ENCODE results near the gene PPP5C. TPM values are rescaled to one million over a fixed set of nuclear protein-coding genes. Genes with fewer than 3 reads are reported as not detected.
"Not testable (repeated sequence)": the region's sequence is repeated elsewhere in the genome, so short reads cannot be mapped to it uniquely, and the experiment has no call there.

The PPP5C gene
- total RNA-seq, 1 experiment from 2014 or later, result 124 TPM

- no peaks in the 10 kb centered on the region for H3K36me3 Mint-ChIP-seq (ENCODE audit: insufficient read depth, unreplicated experiment)
These were observed 29.5 kb upstream of the PPP5C start for GRCh38 chr19:46317339-46317738.

GRCh38 chr19:46319613-46320012, 27.3 kb upstream of the PPP5C start:
- peaks cover 2% of the 10 kb centered on the region for H3K9me3 Mint-ChIP-seq (ENCODE audit: low read depth, unreplicated experiment)
- no peak overlapping the region for H3K27ac Mint-ChIP-seq (ENCODE audit: unreplicated experiment)
- BruUV-seq (replicated peaks), result no TSS peak
- no peak for DNase-seq
- TF ChIP-seq CTCF (IDR thresholded peaks at IDR 0.05; ENCODE audit: unreplicated experiment), result no peak
- H3K27me3 Mint-ChIP-seq (ENCODE audit: unreplicated experiment), result peaks cover 13% of the 10 kb centered on the region
- H3K36me3 Mint-ChIP-seq (ENCODE audit: insufficient read depth, unreplicated experiment), result no peaks in the 10 kb centered on the region
- intact Hi-C loops (cut with micrococcal nuclease; ENCODE audit: unreplicated experiment), result no loop called here
- H3K4me3 Mint-ChIP-seq (ENCODE audit: low read depth, unreplicated experiment), result no peak overlapping the region
- CTCF ChIA-PET, result no interaction called here
- no peaks in the 10 kb centered on the region for H3K4me1 Mint-ChIP-seq (ENCODE audit: low read depth, unreplicated experiment)

More at GRCh38 chr19:46317339-46317738, 29.5 kb upstream of the PPP5C start:
- DNase-seq, result no peak
- intact Hi-C loops (cut with micrococcal nuclease; ENCODE audit: unreplicated experiment), result no loop called here
- BruUV-seq (replicated peaks), result no TSS peak
- CTCF ChIA-PET, result interaction anchor here (1.5 kb wide), 1 partner anchor 9 kb away, joined by 3 read pairs; no protein-coding TSS in a partner anchor
- no peaks in the 10 kb centered on the region for H3K4me1 Mint-ChIP-seq (ENCODE audit: low read depth, unreplicated experiment)
- H3K27me3 Mint-ChIP-seq (ENCODE audit: unreplicated experiment), result peaks cover 13% of the 10 kb centered on the region
- H3K9me3 Mint-ChIP-seq (ENCODE audit: low read depth, unreplicated experiment), result peaks cover 2% of the 10 kb centered on the region
- no peak overlapping the region for H3K4me3 Mint-ChIP-seq (ENCODE audit: low read depth, unreplicated experiment)
- TF ChIP-seq CTCF (IDR thresholded peaks at IDR 0.05; ENCODE audit: unreplicated experiment), result no peak
- no peak overlapping the region for H3K27ac Mint-ChIP-seq (ENCODE audit: unreplicated experiment)

GRCh38 chr19:46320559-46320958, 26.3 kb upstream of the PPP5C start:
- Mint-ChIP-seq H3K36me3 (ENCODE audit: insufficient read depth, unreplicated experiment) (no peaks in the 10 kb centered on the region), H3K27ac (ENCODE audit: unreplicated experiment) (no peak overlapping the region), H3K9me3 (ENCODE audit: low read depth, unreplicated experiment) (peaks cover 6% of the 10 kb centered on the region), H3K4me1 (ENCODE audit: low read depth, unreplicated experiment) (no peaks in the 10 kb centered on the region), H3K4me3 (ENCODE audit: low read depth, unreplicated experiment) (no peak overlapping the region), H3K27me3 (ENCODE audit: unreplicated experiment) (peaks cover 13% of the 10 kb centered on the region)
- TF ChIP-seq CTCF (IDR thresholded peaks at IDR 0.05; ENCODE audit: unreplicated experiment), result no peak
- intact Hi-C loops (cut with micrococcal nuclease; ENCODE audit: unreplicated experiment), result no loop called here
- BruUV-seq (replicated peaks), result no TSS peak
- no peak for DNase-seq
- CTCF ChIA-PET, result interaction anchor here (0.6 kb wide), 1 partner anchor 303 kb away, joined by 7 read pairs; no protein-coding TSS in a partner anchor

GRCh38 chr19:46321653-46322052, 25.2 kb upstream of the PPP5C start:
- no peak overlapping the region for H3K27ac Mint-ChIP-seq (ENCODE audit: unreplicated experiment)
- no peaks in the 10 kb centered on the region for H3K36me3 Mint-ChIP-seq (ENCODE audit: insufficient read depth, unreplicated experiment)
- no TSS peak for BruUV-seq (replicated peaks)
- H3K9me3 Mint-ChIP-seq (ENCODE audit: low read depth, unreplicated experiment), result peaks cover 12% of the 10 kb centered on the region
- no peak for DNase-seq
- intact Hi-C loops (cut with micrococcal nuclease; ENCODE audit: unreplicated experiment), result no loop called here
- H3K4me1 Mint-ChIP-seq (ENCODE audit: low read depth, unreplicated experiment), result no peaks in the 10 kb centered on the region
- H3K27me3 Mint-ChIP-seq (ENCODE audit: unreplicated experiment), result peaks cover 13% of the 10 kb centered on the region
- H3K4me3 Mint-ChIP-seq (ENCODE audit: low read depth, unreplicated experiment), result no peak overlapping the region
- TF ChIP-seq CTCF (IDR thresholded peaks at IDR 0.05; ENCODE audit: unreplicated experiment), result no peak
- CTCF ChIA-PET, result no interaction called here

- H3K27me3 Mint-ChIP-seq (ENCODE audit: unreplicated experiment), result peaks cover 13% of the 10 kb centered on the region
- H3K27ac Mint-ChIP-seq (ENCODE audit: unreplicated experiment); BruUV-seq (replicated peaks); intact Hi-C loops (cut with micrococcal nuclease; ENCODE audit: unreplicated experiment); H3K4me3 Mint-ChIP-seq (ENCODE audit: low read depth, unreplicated experiment); DNase-seq; H3K4me1 Mint-ChIP-seq (ENCODE audit: low read depth, unreplicated experiment); H3K36me3 Mint-ChIP-seq (ENCODE audit: insufficient read depth, unreplicated experiment): not testable (repeated sequence)
- H3K9me3 Mint-ChIP-seq (ENCODE audit: low read depth, unreplicated experiment), result peaks cover 16% of the 10 kb centered on the region
- CTCF ChIA-PET, result interaction anchor here (0.5 to 0.7 kb wide), 2 partner anchors 9 to 19 kb away, joined by 4 read pairs; no protein-coding TSS in a partner anchor
These were observed 23.7 kb upstream of the PPP5C start for GRCh38 chr19:46323227-46323626.

All from Calu3 (cell line).